ENCODE results near the gene TIMM29.

- TF ChIP-seq CTCF (IDR thresholded peaks at IDR 0.05) (no peak), POLR2A (IDR thresholded peaks at IDR 0.05) (no peak)
These were observed 34.3 kb downstream of the TIMM29 start for GRCh38 chr19:10962863-10963262.
